ENCODE data around the gene GP9.
A peak's percentile ranks its signal among the peaks of the same experiment; 100 is the strongest.

The GP9 gene

DNA sequence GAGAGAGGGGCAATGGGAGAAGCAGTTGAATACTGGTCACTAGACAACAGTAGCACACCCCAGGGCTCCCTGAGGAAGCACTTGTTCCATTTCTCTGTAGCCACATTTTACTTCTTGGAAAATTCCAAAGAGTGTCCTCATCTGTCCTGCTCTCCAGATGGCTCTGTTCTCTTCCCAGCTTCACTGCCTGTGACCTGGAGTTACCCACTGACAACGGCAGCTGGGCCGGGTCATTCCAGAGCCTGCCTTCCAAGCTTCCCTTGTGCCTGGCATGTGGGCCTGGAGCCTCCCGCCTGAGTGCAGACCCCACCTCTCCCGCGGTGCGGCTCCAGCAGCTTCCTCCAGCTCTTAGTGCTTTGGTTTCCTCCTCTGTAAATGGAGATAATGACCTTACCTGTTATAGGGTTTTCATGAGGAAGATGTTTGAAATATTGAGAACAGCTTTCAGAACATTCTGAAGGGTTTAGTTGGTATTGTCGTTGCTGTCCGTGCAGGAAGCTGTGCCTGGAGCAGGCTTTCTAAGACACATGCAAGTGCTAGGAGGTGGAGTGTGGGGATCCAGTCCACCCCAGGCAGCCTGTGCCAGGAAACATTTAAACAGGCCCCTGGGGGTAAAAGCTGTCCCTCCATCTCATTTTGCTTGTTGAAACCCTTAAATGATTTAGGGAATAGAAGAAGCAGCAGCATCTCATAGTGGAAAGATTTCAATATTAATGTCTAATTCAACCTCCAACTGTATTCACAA is 34.7 kb upstream of the GP9 start:
- DNase-seq, result no peak
- in situ Hi-C loops (cut with HindIII; ENCODE audit: low pct_ligation_motif_present, low pct_unique_long_range_greater_than_20kb, low sequenced_read_pairs), result no loop called here

- in situ Hi-C loops (cut with HindIII; ENCODE audit: low pct_ligation_motif_present, low pct_unique_long_range_greater_than_20kb, low sequenced_read_pairs), result no loop called here
- DNase-seq, result peak; percentile 91
These were observed 33.6 kb upstream of the GP9 start for GRCh38 chr3:129026728-129027543.

DNA sequence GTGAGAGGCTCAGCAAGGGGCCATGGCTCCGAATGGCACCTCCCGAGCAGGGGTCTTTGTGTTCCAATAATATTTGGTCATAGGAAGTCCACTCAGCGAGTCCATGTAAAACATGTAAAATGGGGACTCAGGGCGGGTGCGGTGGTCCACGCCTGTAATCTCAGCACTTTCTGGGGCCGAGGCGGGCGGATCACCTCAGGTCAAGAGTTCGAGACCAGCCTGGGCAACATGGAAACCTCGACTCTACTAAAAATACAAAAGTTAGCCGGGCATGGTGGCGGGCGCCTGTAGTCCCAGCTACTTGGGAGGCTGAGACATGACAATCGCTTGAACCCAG is 33.1 kb upstream of the GP9 start:
- DNase-seq, result no peak
- in situ Hi-C loops (cut with HindIII; ENCODE audit: low pct_ligation_motif_present, low pct_unique_long_range_greater_than_20kb, low sequenced_read_pairs), result no loop called here

GRCh38 chr3:129028866-129029265 is 31.7 kb upstream of the GP9 start:
- DNase-seq, result no peak
- in situ Hi-C loops (cut with HindIII; ENCODE audit: low pct_ligation_motif_present, low pct_unique_long_range_greater_than_20kb, low sequenced_read_pairs), result no loop called here

- no peak for DNase-seq
- in situ Hi-C loops (cut with HindIII; ENCODE audit: low pct_ligation_motif_present, low pct_unique_long_range_greater_than_20kb, low sequenced_read_pairs), result no loop called here
These were observed 30.0 kb upstream of the GP9 start for GRCh38 chr3:129030611-129031010.

GRCh38 chr3:129031476-129032215 is 28.9 kb upstream of the GP9 start:
- in situ Hi-C loops (cut with HindIII; ENCODE audit: low pct_ligation_motif_present, low pct_unique_long_range_greater_than_20kb, low sequenced_read_pairs), result no loop called here
- no peak for DNase-seq

DNA sequence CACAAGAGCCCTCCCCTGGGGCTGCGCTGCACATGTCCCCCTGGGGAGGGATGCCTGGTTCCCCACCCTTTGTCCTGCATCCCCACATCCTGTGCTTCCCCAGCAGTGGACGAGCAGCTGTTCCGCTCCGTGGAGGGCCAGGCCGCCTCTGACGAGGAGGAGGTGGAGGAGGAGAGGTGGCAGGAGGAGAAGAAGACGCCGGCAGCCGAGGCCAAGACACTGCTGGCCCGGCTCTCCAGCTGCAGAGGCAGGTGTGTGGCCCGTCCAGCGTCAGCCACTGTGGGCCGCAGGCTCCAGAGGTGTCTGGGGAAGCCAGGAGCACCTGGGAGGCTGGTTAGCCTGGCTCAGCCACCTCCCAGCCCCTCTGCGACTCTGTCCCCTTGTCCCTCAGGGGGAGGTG is 27.9 kb upstream of the GP9 start:
- in situ Hi-C loops (cut with HindIII; ENCODE audit: low pct_ligation_motif_present, low pct_unique_long_range_greater_than_20kb, low sequenced_read_pairs), result no loop called here

GRCh38 chr3:129033151-129033550 is 27.4 kb upstream of the GP9 start:
- DNase-seq, result no peak
- in situ Hi-C loops (cut with HindIII; ENCODE audit: low pct_ligation_motif_present, low pct_unique_long_range_greater_than_20kb, low sequenced_read_pairs), result no loop called here

More for the DNA sequence above, 27.9 kb upstream of the GP9 start:
- no peak for DNase-seq

DNA sequence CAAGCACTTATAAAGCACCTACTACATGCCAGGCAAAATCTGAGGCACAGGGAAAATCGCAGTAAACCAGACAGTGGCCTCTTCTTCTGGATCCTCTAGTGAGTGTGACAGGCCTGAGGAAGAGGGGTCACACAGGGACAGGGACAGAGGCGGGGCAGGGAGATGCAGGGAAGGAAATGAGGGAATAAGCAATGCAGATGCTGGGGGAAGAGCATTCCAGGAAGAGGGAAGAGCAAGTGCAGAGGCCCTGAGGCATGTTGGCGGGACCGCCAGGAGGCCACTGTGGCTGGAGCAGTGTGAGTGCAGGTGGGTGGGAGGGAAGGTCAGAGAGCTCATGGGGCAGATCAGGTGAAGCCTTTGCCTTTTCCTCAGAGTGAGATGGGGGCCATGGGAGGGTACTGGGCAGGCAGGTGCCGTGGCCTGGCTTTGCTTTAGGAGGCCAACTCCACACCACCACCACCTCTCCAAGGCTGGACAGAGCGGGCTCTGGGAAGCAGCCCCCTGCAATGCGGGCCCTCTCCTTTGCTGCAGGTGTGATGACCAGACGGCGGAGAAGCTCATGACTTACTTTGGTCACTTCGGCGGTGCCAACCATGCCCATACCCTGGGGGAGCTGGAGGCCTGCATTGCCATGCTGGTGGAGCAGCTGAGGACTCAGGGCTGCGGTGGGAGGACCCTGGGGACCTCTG is 26.8 kb upstream of the GP9 start:
- in situ Hi-C loops (cut with HindIII; ENCODE audit: low pct_ligation_motif_present, low pct_unique_long_range_greater_than_20kb, low sequenced_read_pairs), result no loop called here
- no peak for DNase-seq

- DNase-seq, result no peak
- in situ Hi-C loops (cut with HindIII; ENCODE audit: low pct_ligation_motif_present, low pct_unique_long_range_greater_than_20kb, low sequenced_read_pairs), result no loop called here
These were observed 25.9 kb upstream of the GP9 start for GRCh38 chr3:129034642-129035041.

DNA sequence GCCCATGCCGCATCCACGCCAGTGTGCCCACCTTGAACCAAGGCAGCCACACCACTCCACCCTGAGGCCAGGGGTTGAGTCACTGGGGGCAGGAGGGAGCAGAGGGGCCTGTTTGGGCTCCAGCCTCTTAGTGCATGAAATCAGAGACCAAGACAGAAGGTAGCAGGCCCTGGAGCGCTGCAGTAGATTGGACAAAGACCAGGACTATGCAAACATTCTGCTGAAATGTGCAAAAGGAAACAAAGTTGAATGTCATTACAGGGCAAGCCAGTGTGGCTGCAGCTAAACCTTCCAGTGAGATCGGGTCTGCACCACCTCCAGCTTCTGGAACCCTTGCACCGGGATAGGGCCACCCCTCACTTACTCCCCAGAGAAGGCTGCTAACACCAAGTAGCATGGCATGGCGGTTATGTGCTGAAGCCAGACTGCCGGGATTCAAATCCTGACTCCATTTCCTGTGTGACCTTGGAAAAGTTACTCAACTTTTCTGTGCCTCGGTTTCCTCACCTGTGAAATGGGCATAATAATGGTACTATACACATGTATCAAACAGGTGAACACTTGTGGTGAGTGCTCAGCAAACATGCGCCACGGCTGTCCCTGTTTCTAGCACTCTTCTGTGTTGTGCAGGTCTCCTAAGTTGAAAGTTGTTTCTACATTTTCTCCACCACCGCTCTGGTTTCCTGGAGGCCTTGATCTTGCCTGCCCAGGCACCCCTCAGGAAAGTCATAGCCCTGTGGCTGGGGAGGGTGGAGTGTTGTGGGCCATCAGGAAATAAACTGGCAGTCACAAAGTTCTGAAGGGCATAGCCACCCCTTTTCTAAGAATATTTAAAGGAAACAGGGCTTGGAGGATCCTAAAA is 25.0 kb upstream of the GP9 start:
- in situ Hi-C loops (cut with HindIII; ENCODE audit: low pct_ligation_motif_present, low pct_unique_long_range_greater_than_20kb, low sequenced_read_pairs), result no loop called here
- DNase-seq, result no peak

GRCh38 chr3:129036222-129037092 is 24.1 kb upstream of the GP9 start:
- in situ Hi-C loops (cut with HindIII; ENCODE audit: low pct_ligation_motif_present, low pct_unique_long_range_greater_than_20kb, low sequenced_read_pairs), result no loop called here
- DNase-seq, result no peak

GRCh38 chr3:129037093-129037419 is 23.5 kb upstream of the GP9 start:
- in situ Hi-C loops (cut with HindIII; ENCODE audit: low pct_ligation_motif_present, low pct_unique_long_range_greater_than_20kb, low sequenced_read_pairs), result no loop called here
- no peak for DNase-seq

DNA sequence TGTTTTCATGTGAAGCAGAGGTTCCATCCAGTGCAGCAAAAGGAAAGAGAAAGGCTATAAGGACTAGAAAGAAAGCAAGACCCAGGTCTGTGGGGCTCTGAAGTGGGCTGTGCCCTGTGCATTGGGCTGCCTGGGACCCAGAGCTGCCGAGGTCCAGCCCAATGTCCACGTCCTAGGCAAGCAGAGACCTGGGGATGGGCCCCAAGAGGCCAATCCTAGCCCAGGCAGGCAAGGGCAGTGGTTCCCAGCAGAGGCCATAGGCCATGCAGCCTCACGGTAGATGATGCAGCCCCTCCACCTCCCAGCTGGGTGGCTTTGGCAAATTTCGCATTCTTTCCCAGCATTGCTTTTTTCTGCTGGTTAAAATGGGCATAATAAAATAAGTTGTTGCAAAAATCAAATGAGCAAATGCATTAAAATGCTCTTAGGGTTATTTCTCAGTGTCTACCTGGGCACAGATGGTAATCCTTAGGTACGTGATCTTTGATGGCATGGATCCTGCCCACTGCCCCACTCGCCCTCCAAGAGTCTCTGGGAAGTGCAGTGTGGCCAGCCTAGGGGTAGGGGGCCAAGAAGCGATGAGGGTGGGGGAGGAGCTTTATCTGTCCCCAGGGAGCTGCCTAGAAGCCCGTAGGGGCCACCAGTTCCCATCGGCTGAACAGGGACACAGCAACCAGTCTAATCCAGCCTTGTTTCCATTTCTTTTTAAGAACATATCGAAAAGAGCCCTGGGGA is 22.3 kb upstream of the GP9 start:
- in situ Hi-C loops (cut with HindIII; ENCODE audit: low pct_ligation_motif_present, low pct_unique_long_range_greater_than_20kb, low sequenced_read_pairs), result no loop called here
- DNase-seq, result no peak

GRCh38 chr3:129039271-129040038 is 21.1 kb upstream of the GP9 start:
- in situ Hi-C loops (cut with HindIII; ENCODE audit: low pct_ligation_motif_present, low pct_unique_long_range_greater_than_20kb, low sequenced_read_pairs), result no loop called here
- DNase-seq, result no peak

DNA sequence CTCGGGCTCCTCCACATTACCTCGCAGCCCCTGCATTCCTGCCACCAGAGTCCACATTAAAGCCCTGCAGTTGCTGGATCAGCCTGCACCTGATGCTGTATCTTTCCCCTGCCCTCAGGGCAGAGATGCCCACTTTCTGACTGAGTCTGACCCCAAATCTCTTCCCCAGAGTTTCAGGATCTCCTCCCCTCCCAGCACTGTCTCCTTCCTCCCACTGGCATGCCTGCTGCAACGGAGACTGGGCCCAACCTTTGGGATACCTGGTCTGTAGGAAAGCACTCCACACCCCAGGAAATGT is 20.6 kb upstream of the GP9 start:
- in situ Hi-C loops (cut with HindIII; ENCODE audit: low pct_ligation_motif_present, low pct_unique_long_range_greater_than_20kb, low sequenced_read_pairs), result no loop called here
- DNase-seq, result no peak
